IPS-15b (cell line): ENCODE results near the gene GRIK4.

Experiments used
- H3K27me3 ChIP-seq: one replicate; pipeline ENCODE4 v1.6.1; 2013; ENCODE audit warnings: low read length; ENCODE audit not compliant: control insufficient read depth, insufficient read depth
- H3K36me3 ChIP-seq: one replicate; pipeline ENCODE4 v1.6.1; 2013; ENCODE audit warnings: low read length; ENCODE audit not compliant: control insufficient read depth, insufficient read depth
- H3K4me1 ChIP-seq: one replicate; pipeline ENCODE4 v1.6.1; 2013; ENCODE audit warnings: mild to moderate bottlenecking, low read length; ENCODE audit not compliant: control insufficient read depth, insufficient read depth
- H3K4me3 ChIP-seq: one replicate; pipeline ENCODE4 v1.5.1; 2013; ENCODE audit warnings: low read depth, low read length
- H3K9ac ChIP-seq: one replicate; pipeline ENCODE4 v1.6.1; 2013; ENCODE audit warnings: low read depth, mild to moderate bottlenecking, low read length
- H3K9me3 ChIP-seq: one replicate; pipeline ENCODE4 v1.6.1; 2013; ENCODE audit warnings: mild to moderate bottlenecking, low read length; ENCODE audit not compliant: control insufficient read depth, insufficient read depth

Gene GRIK4

GRCh38 chr11:120529911-120530310 lies 18.4 kb downstream of the GRIK4 start:
- H3K9ac ChIP-seq: no peak overlapping the region
- no peaks in the 10 kb centered on the region for H3K9me3 ChIP-seq
- no peaks in the 10 kb centered on the region for H3K36me3 ChIP-seq
- H3K4me1 ChIP-seq: peaks cover 8% of the 10 kb centered on the region
- H3K27me3 ChIP-seq: no peaks in the 10 kb centered on the region
- no peak overlapping the region for H3K4me3 ChIP-seq

- no peak overlapping the region for H3K9ac ChIP-seq
- no peaks in the 10 kb centered on the region for H3K9me3 ChIP-seq
- H3K4me3 ChIP-seq: no peak overlapping the region
- no peaks in the 10 kb centered on the region for H3K36me3 ChIP-seq
- H3K4me1 ChIP-seq: peaks cover 5% of the 10 kb centered on the region
- no peaks in the 10 kb centered on the region for H3K27me3 ChIP-seq
These were observed 20.7 kb downstream of the GRIK4 start for GRCh38 chr11:120532082-120532831.

GRCh38 chr11:120532832-120533196 lies 21.3 kb downstream of the GRIK4 start:
- Histone ChIP-seq H3K9ac (no peak overlapping the region), H3K27me3 (no peaks in the 10 kb centered on the region)

GRCh38 chr11:120536091-120536796 lies 24.7 kb downstream of the GRIK4 start:
- Histone ChIP-seq H3K36me3 (no peaks in the 10 kb centered on the region), H3K27me3 (no peaks in the 10 kb centered on the region), H3K9me3 (no peaks in the 10 kb centered on the region), H3K9ac (no peak overlapping the region), H3K4me1 (no peaks in the 10 kb centered on the region), H3K4me3 (no peak overlapping the region)

More at GRCh38 chr11:120532832-120533196, 21.3 kb downstream of the GRIK4 start:
- Histone ChIP-seq H3K9me3 (no peaks in the 10 kb centered on the region), H3K36me3 (no peaks in the 10 kb centered on the region), H3K4me3 (no peak overlapping the region), H3K4me1 (peaks cover under 1% of the 10 kb centered on the region)

GRCh38 chr11:120536797-120537169 lies 25.2 kb downstream of the GRIK4 start:
- Histone ChIP-seq H3K9ac (no peak overlapping the region), H3K27me3 (no peaks in the 10 kb centered on the region), H3K4me1 (no peaks in the 10 kb centered on the region), H3K4me3 (no peak overlapping the region), H3K36me3 (no peaks in the 10 kb centered on the region), H3K9me3 (no peaks in the 10 kb centered on the region)

GRCh38 chr11:120537996-120538395 lies 26.4 kb downstream of the GRIK4 start:
- H3K4me3 ChIP-seq: no peak overlapping the region
- H3K36me3 ChIP-seq: no peaks in the 10 kb centered on the region
- no peaks in the 10 kb centered on the region for H3K4me1 ChIP-seq
- H3K9ac ChIP-seq: no peak overlapping the region
- no peaks in the 10 kb centered on the region for H3K27me3 ChIP-seq
- no peaks in the 10 kb centered on the region for H3K9me3 ChIP-seq

GRCh38 chr11:120538707-120539106 lies 27.2 kb downstream of the GRIK4 start:
- no peaks in the 10 kb centered on the region for H3K4me1 ChIP-seq
- no peak overlapping the region for H3K9ac ChIP-seq
- H3K27me3 ChIP-seq: no peaks in the 10 kb centered on the region
- no peaks in the 10 kb centered on the region for H3K9me3 ChIP-seq
- no peak overlapping the region for H3K4me3 ChIP-seq
- no peaks in the 10 kb centered on the region for H3K36me3 ChIP-seq

GRCh38 chr11:120539667-120540369 lies 28.3 kb downstream of the GRIK4 start:
- Histone ChIP-seq H3K27me3 (no peaks in the 10 kb centered on the region), H3K36me3 (no peaks in the 10 kb centered on the region), H3K9me3 (no peaks in the 10 kb centered on the region), H3K9ac (no peak overlapping the region), H3K4me1 (no peaks in the 10 kb centered on the region), H3K4me3 (no peak overlapping the region)

- no peak overlapping the region for H3K4me3 ChIP-seq
These were observed 29.4 kb downstream of the GRIK4 start for GRCh38 chr11:120540744-120541465.

GRCh38 chr11:120543521-120544215 lies 32.1 kb downstream of the GRIK4 start:
- no peak overlapping the region for H3K4me3 ChIP-seq
- no peak overlapping the region for H3K9ac ChIP-seq
- no peaks in the 10 kb centered on the region for H3K27me3 ChIP-seq
- H3K36me3 ChIP-seq: no peaks in the 10 kb centered on the region
- peaks cover 2% of the 10 kb centered on the region for H3K4me1 ChIP-seq
- no peaks in the 10 kb centered on the region for H3K9me3 ChIP-seq

More at GRCh38 chr11:120540744-120541465, 29.4 kb downstream of the GRIK4 start:
- Histone ChIP-seq H3K36me3 (no peaks in the 10 kb centered on the region), H3K9ac (no peak overlapping the region), H3K4me1 (no peaks in the 10 kb centered on the region), H3K9me3 (no peaks in the 10 kb centered on the region), H3K27me3 (no peaks in the 10 kb centered on the region)

- no peak overlapping the region for H3K4me3 ChIP-seq
- H3K4me1 ChIP-seq: peaks cover 2% of the 10 kb centered on the region
- H3K9ac ChIP-seq: no peak overlapping the region
- no peaks in the 10 kb centered on the region for H3K9me3 ChIP-seq
- no peaks in the 10 kb centered on the region for H3K36me3 ChIP-seq
- H3K27me3 ChIP-seq: no peaks in the 10 kb centered on the region
These were observed 34.3 kb downstream of the GRIK4 start for GRCh38 chr11:120545813-120546212.
